Measurements from ENCODE around the gene BIRC3. TPM values are rescaled to one million over a fixed set of nuclear protein-coding genes. Genes with fewer than 3 reads are reported as not detected.

The BIRC3 gene
- total RNA-seq, 1 experiment from 2014 or later: 4.7 TPM

- TF ChIP-seq ZBTB33 (IDR thresholded peaks at IDR 0.05; ENCODE audit: extremely low read depth, insufficient replicate concordance, low read length) (no peak), EZH2phosphoT487 (IDR thresholded peaks at IDR 0.05; ENCODE audit: borderline replicate concordance) (no peak), TCF7L2 (IDR thresholded peaks at IDR 0.05; ENCODE audit: borderline replicate concordance, extremely low read depth, insufficient read depth, insufficient read length) (no peak), EGR1 (IDR thresholded peaks at IDR 0.05; ENCODE audit: low read depth) (no peak), SIN3A (IDR thresholded peaks at IDR 0.05; ENCODE audit: low read depth) (no peak), CEBPB (IDR thresholded peaks at IDR 0.05; ENCODE audit: low read depth) (no peak)
Measured at GRCh38 chr11:102272047-102272824, 45.0 kb upstream of the BIRC3 start (continued).

GRCh38 chr11:102274628-102275027 lies 42.7 kb upstream of the BIRC3 start:
- ChIA-PET CTCF (no interaction called here), POLR2A (no interaction called here), RAD21 (ENCODE audit: low non-redundant PET in 1 of 2, low total read pairs in 2 of 2, uncharacterized antibody in 2 of 2, unreplicated experiment in 2 of 2) (no interaction called here)
- H3K9ac ChIP-seq (ENCODE audit: low read length): no peak overlapping the region
- DNase-seq (ENCODE audit: low read depth, low spot score) (no peak), ATAC-seq (no peak)
- H3K9me3 ChIP-seq (ENCODE audit: control insufficient read depth in 1 of 2, insufficient read depth in 1 of 2, low read depth in 1 of 2, low read length in 2 of 2): no peaks in the 10 kb centered on the region
- no TSS peak for BruUV-seq (replicated peaks)
- no peaks in the 10 kb centered on the region for H3K27me3 ChIP-seq (ENCODE audit: insufficient read depth, low read length)
- no peak overlapping the region for H3K4me2 ChIP-seq (ENCODE audit: low read length)
- H4K20me1 ChIP-seq (ENCODE audit: insufficient read depth): no peaks in the 10 kb centered on the region
- no peak overlapping the region for H3K4me3 ChIP-seq (replicated peaks in 1 of 2; ENCODE audit: low read depth in 1 of 2, low read length in 2 of 2)
- no peaks in the 10 kb centered on the region for H3K9me2 ChIP-seq (ENCODE audit: insufficient read depth)
- H2AFZ ChIP-seq (ENCODE audit: low read depth, low read length, poor library complexity, severe bottlenecking): no peak overlapping the region
- peaks cover 0 to 13% of the 10 kb centered on the region in 2 experiments; a peak in 3 of 4 replicates for H3K4me1 ChIP-seq (ENCODE audit: control insufficient read depth in 1 of 2, insufficient read depth in 2 of 2, low read length in 2 of 2)
- H3K36me3 ChIP-seq (ENCODE audit: control insufficient read depth in 1 of 2, insufficient read depth in 2 of 2, low read length in 2 of 2): no peaks in the 10 kb centered on the region
- no peak overlapping the region for H3K27ac ChIP-seq (ENCODE audit: low read depth, low read length)
- H3K79me2 ChIP-seq (ENCODE audit: insufficient read depth, low read length): no peaks in the 10 kb centered on the region
- no peak for TF ChIP-seq JUND (IDR thresholded peaks at IDR 0.05)
- no peak for TF ChIP-seq CBX3 (IDR thresholded peaks at IDR 0.05; ENCODE audit: low read depth)
- no peak for TF ChIP-seq POLR2A (IDR thresholded peaks at IDR 0.05; ENCODE audit: borderline replicate concordance, extremely low read depth, insufficient read depth, insufficient read length)
- TF ChIP-seq EGR1 (IDR thresholded peaks at IDR 0.05; ENCODE audit: low read depth): no peak
- no peak for TF ChIP-seq EZH2phosphoT487 (IDR thresholded peaks at IDR 0.05; ENCODE audit: borderline replicate concordance)
- no peak for TF ChIP-seq REST (IDR thresholded peaks at IDR 0.05; ENCODE audit: low read depth)
- TF ChIP-seq FOSL1 (IDR thresholded peaks at IDR 0.05; ENCODE audit: low read depth): no peak
- no peak for TF ChIP-seq POLR2AphosphoS5 (IDR thresholded peaks at IDR 0.05; ENCODE audit: low read depth, low read length)
- TF ChIP-seq ZBTB33 (IDR thresholded peaks at IDR 0.05; ENCODE audit: extremely low read depth, insufficient replicate concordance, low read length): no peak
- TF ChIP-seq SP1 (IDR thresholded peaks at IDR 0.05; ENCODE audit: low read depth): no peak
- TF ChIP-seq YY1 (IDR thresholded peaks at IDR 0.05; ENCODE audit: extremely low read depth, insufficient replicate concordance, low read depth, low read length): no peak
- no peak for TF ChIP-seq ZNF274 (IDR thresholded peaks at IDR 0.05; ENCODE audit: low read depth, low read length)
- intact Hi-C loops (cut with micrococcal nuclease): no loop called here
